Parathyroid adenoma (tissue), 2 donors: ENCODE results near the gene PPARA.

Experiments
- H2AFZ ChIP-seq: fragments of 300-600 bp; sonication (generic); one replicate; pipeline ENCODE4 v1.7.0; 2017; ENCODE audit warnings: antibody characterized with exemption, mild to moderate bottlenecking
- H3K27ac ChIP-seq: fragments of 300-600 bp; sonication (generic); one replicate; pipeline ENCODE4 v1.7.0; 2017
- H3K27me3 ChIP-seq: fragments of 300-600 bp; sonication (generic); one replicate; pipeline ENCODE4 v1.7.0; 2017; ENCODE audit warnings: low read length; ENCODE audit not compliant: control insufficient read depth, insufficient read depth
- H3K36me3 ChIP-seq: fragments of 300-600 bp; sonication (generic); one replicate; pipeline ENCODE4 v1.7.0; 2017; ENCODE audit warnings: low read length; ENCODE audit not compliant: control insufficient read depth, insufficient read depth
- H3K4me1 ChIP-seq: fragments of 300-600 bp; sonication (generic); one replicate; pipeline ENCODE4 v1.7.0; 2017; ENCODE audit warnings: control low read depth
- H3K4me2 ChIP-seq: fragments of 300-600 bp; sonication (generic); one replicate; pipeline ENCODE4 v1.7.0; 2017; ENCODE audit warnings: low read length
- H3K4me3 ChIP-seq: fragments of 300-600 bp; sonication (generic); one replicate; pipeline ENCODE4 v1.7.0; 2017; ENCODE audit warnings: low read depth, low read length
- H3K79me2 ChIP-seq: fragments of 300-600 bp; sonication (generic); one replicate; pipeline ENCODE4 v1.7.0; 2017; ENCODE audit warnings: control low read depth
- H3K9ac ChIP-seq: fragments of 300-600 bp; sonication (generic); one replicate; pipeline ENCODE4 v1.7.0; 2017; ENCODE audit warnings: mild to moderate bottlenecking
- H3K9me3 ChIP-seq: fragments of 300-600 bp; sonication (generic); one replicate; pipeline ENCODE4 v1.7.0; 2017; ENCODE audit warnings: low read length; ENCODE audit not compliant: control insufficient read depth
- TF ChIP-seq, protein P1 (sequence below): fragments of 300-600 bp; sonication (generic); IDR thresholded peaks from one replicate; pipeline ENCODE4 v1.7.0; 2017; ENCODE audit warnings: antibody characterized with exemption, mild to moderate bottlenecking
- donor health status: primary hyperparathyroidism.

The PPARA gene

DNA sequence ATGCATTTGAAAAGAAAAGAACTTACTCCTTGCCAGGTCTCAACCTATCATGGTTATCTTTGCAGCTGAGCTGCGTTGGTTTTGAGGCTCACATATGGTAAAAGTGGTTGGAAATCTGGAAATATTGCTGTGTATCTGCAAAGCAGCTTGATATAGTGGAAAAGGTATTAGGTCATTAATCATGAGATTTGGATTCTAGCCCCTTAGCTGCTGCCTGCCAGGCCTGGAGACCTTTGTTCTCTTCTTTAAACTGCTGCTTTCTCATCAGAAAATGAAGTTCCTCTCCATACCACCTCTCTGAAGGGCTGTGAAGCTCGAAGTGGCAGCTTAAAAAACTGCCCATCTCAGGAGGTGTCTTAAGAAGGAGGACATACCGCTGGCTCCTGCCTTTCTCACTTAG, 5.7 kb downstream of the PPARA start:
- no peak overlapping the region for H3K9ac ChIP-seq
- peaks cover 2% of the 10 kb centered on the region for H3K4me1 ChIP-seq
- H3K27ac ChIP-seq: no peak overlapping the region
- H2AFZ ChIP-seq: no peak overlapping the region
- H3K9me3 ChIP-seq: no peaks in the 10 kb centered on the region
- peaks cover under 1% of the 10 kb centered on the region for H3K79me2 ChIP-seq
- TF ChIP-seq, protein P1, sequence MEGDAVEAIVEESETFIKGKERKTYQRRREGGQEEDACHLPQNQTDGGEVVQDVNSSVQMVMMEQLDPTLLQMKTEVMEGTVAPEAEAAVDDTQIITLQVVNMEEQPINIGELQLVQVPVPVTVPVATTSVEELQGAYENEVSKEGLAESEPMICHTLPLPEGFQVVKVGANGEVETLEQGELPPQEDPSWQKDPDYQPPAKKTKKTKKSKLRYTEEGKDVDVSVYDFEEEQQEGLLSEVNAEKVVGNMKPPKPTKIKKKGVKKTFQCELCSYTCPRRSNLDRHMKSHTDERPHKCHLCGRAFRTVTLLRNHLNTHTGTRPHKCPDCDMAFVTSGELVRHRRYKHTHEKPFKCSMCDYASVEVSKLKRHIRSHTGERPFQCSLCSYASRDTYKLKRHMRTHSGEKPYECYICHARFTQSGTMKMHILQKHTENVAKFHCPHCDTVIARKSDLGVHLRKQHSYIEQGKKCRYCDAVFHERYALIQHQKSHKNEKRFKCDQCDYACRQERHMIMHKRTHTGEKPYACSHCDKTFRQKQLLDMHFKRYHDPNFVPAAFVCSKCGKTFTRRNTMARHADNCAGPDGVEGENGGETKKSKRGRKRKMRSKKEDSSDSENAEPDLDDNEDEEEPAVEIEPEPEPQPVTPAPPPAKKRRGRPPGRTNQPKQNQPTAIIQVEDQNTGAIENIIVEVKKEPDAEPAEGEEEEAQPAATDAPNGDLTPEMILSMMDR: no peak
- H3K36me3 ChIP-seq: no peaks in the 10 kb centered on the region
- no peak overlapping the region for H3K4me3 ChIP-seq
- H3K27me3 ChIP-seq: no peaks in the 10 kb centered on the region
- H3K4me2 ChIP-seq: no peak overlapping the region

DNA sequence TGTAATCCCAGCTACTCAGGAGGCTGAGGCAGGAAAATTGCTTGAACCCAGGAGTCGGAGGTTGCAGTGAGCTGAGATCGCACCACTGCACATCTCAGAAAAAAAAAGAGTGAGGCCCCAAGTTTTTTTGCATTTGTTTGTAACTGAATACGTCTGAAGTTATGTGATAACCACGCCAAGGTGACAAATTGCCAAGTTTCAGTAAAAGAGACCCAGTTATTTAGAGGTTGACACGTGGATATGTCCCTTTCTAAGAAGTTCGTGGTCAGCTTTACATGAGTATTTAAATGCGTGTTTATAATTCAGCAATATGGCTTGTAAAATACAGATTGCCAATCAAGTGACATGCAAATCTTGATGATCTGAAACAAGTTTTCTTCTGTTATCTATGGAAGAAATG, 8.0 kb downstream of the PPARA start:
- no peak overlapping the region for H3K4me2 ChIP-seq
- H3K36me3 ChIP-seq: no peaks in the 10 kb centered on the region

DNA sequence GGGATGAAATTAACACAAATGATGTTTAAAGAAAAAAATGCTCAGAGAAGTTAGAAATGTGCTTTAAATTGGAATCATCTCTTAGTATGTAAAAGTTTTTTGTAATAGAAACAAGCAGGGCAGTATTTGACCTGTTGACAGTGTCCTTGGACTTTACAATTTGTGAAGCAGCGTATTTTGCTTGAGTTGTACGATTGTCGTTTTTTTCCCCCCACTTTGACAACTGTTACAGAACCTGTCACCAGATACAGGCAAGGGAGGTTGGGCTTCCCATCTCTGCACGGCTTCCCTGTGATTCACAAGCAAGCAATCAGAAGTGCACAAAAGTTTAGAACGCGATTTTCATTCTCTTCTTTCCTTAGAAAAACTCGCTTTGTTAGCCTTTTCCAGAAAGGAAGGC, 8.9 kb downstream of the PPARA start:
- no peaks in the 10 kb centered on the region for H3K9me3 ChIP-seq
- H3K27me3 ChIP-seq: no peaks in the 10 kb centered on the region
- no peak overlapping the region for H2AFZ ChIP-seq
- H3K27ac ChIP-seq: no peak overlapping the region
- no peak overlapping the region for H3K9ac ChIP-seq
- H3K4me1 ChIP-seq: no peaks in the 10 kb centered on the region
- no peaks in the 10 kb centered on the region for H3K36me3 ChIP-seq
- H3K4me2 ChIP-seq: no peak overlapping the region
- peaks cover 3% of the 10 kb centered on the region for H3K79me2 ChIP-seq
- H3K4me3 ChIP-seq: no peak overlapping the region
- TF ChIP-seq, protein P1: no peak

More for the DNA sequence above, 8.0 kb downstream of the PPARA start:
- Histone ChIP-seq H3K4me3 (no peak overlapping the region), H3K9me3 (no peaks in the 10 kb centered on the region), H3K4me1 (no peaks in the 10 kb centered on the region), H3K27me3 (no peaks in the 10 kb centered on the region), H3K27ac (no peak overlapping the region), H3K79me2 (peaks cover 3% of the 10 kb centered on the region), H3K9ac (no peak overlapping the region), H2AFZ (no peak overlapping the region)
- TF ChIP-seq, protein P1: no peak

DNA sequence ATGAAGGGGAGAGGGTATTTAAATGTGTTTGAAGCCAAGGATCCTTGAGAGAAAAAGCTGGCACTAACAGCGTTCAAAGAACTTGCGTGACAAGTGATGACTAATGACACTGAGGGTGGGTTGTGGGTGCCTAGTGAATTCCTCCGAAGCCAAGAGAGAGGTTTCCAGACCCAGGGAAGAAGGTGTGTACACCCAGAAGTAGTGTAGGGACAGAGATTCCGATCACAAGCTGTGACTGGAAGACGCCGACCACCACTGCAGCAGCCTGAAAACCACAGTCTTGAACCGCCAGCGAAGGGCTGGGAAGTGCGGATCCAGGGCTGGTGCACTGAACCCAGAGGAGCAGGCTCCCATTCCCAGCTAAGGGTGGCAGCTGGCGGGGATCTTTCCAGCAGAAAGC, 9.5 kb downstream of the PPARA start:
- Histone ChIP-seq H3K9me3 (no peaks in the 10 kb centered on the region), H3K9ac (no peak overlapping the region), H3K36me3 (no peaks in the 10 kb centered on the region), H3K27ac (no peak overlapping the region), H3K4me2 (no peak overlapping the region), H3K27me3 (no peaks in the 10 kb centered on the region), H3K4me3 (no peak overlapping the region), H3K79me2 (peaks cover 3% of the 10 kb centered on the region), H3K4me1 (no peaks in the 10 kb centered on the region), H2AFZ (no peak overlapping the region)
- TF ChIP-seq, protein P1: no peak

DNA sequence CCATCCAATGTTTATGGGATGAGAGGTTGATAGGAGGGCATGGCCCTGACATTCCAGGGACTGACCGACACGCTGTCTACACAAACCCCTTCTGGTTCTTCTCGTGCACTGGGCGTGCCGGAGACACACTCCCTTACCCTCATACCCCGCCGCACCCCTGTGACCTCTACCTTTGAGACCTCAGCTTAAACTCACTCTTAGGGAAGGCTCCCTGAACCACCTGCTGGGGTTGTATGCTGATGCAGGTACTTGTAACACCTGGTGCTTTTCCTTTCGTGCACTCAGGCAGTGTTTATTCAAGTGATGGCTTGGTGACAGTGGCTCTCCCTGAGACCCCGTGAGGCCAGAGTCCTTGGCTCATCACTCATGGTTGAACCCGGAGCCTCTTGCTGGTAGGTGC, 12.0 kb downstream of the PPARA start:
- no peak overlapping the region for H3K27ac ChIP-seq
- no peaks in the 10 kb centered on the region for H3K4me1 ChIP-seq

More for the DNA sequence above, 12.0 kb downstream of the PPARA start:
- Histone ChIP-seq H3K4me3 (no peak overlapping the region), H3K4me2 (no peak overlapping the region), H3K9me3 (no peaks in the 10 kb centered on the region), H2AFZ (no peak overlapping the region), H3K27me3 (no peaks in the 10 kb centered on the region), H3K36me3 (no peaks in the 10 kb centered on the region), H3K9ac (no peak overlapping the region), H3K79me2 (peaks cover 3% of the 10 kb centered on the region)
- TF ChIP-seq, protein P1: no peak
